ENCODE results near the gene SSBP4.

The SSBP4 gene

GRCh38 chr19:18384775-18385174 is 34.4 kb upstream of the SSBP4 start:
- H3K4me3 ChIP-seq (ENCODE audit: low read depth, low read length) = no peak overlapping the region
- no peak for TF ChIP-seq CTCF (IDR thresholded peaks at IDR 0.05; ENCODE audit: borderline replicate concordance, insufficient read depth, low read depth, low read length)

- TF ChIP-seq CTCF (IDR thresholded peaks at IDR 0.05; ENCODE audit: borderline replicate concordance, insufficient read depth, low read depth, low read length) = no peak
- no peak overlapping the region for H3K4me3 ChIP-seq (ENCODE audit: low read depth, low read length)
These were observed 33.9 kb upstream of the SSBP4 start for GRCh38 chr19:18385359-18385674.

- TF ChIP-seq CTCF (IDR thresholded peaks at IDR 0.05; ENCODE audit: borderline replicate concordance, insufficient read depth, low read depth, low read length) = peak; percentile 77
- no peak within 1 kb of the TSS for H3K4me3 ChIP-seq (ENCODE audit: low read depth, low read length)
These were observed 33.3 kb upstream of the SSBP4 start, which contains the start of gene GDF15 for GRCh38 chr19:18385675-18386542. GDF15 (plus strand) TSS chr19:18386158; CDS start chr19:18386190, 32 bp downstream.

- no peak for TF ChIP-seq CTCF (IDR thresholded peaks at IDR 0.05; ENCODE audit: borderline replicate concordance, insufficient read depth, low read depth, low read length)
- H3K4me3 ChIP-seq (ENCODE audit: low read depth, low read length) = no peak overlapping the region
These were observed 32.5 kb upstream of the SSBP4 start for GRCh38 chr19:18386543-18387271.

- TF ChIP-seq CTCF (IDR thresholded peaks at IDR 0.05; ENCODE audit: borderline replicate concordance, insufficient read depth, low read depth, low read length) = peak; percentile 100
- peak overlapping the region; percentile 40 for H3K4me3 ChIP-seq (ENCODE audit: low read depth, low read length)
These were observed 30.9 kb upstream of the SSBP4 start for GRCh38 chr19:18388100-18388959.

GRCh38 chr19:18388960-18389725 is 30.1 kb upstream of the SSBP4 start:
- no peak for TF ChIP-seq CTCF (IDR thresholded peaks at IDR 0.05; ENCODE audit: borderline replicate concordance, insufficient read depth, low read depth, low read length)
- no peak overlapping the region for H3K4me3 ChIP-seq (ENCODE audit: low read depth, low read length)
